Muscle of back (tissue), 11 donors: ENCODE data around the gene TOP1. TPM values are rescaled to one million over a fixed set of nuclear protein-coding genes. Genes with fewer than 3 reads are reported as not detected.
"Not testable (repeated sequence)": the region's sequence is repeated elsewhere in the genome, so short reads cannot be mapped to it uniquely, and the experiment has no call there.

Experiments used
- DNase-seq, 3 donors: peaks; one replicate each; pipeline versions ENCODE4 v3.0.0 to v3.0.0-alpha.2; 2013
- polyA plus RNA-seq, 10 donors: library from polyadenylated mRNA; unstranded; fragments of 120-200 nt; gene quantifications; one replicate each; pipeline ENCODE4 v1.2.1, GENCODE V29; 2013; ENCODE audit not compliant: insufficient read length in 10 of 10

Gene TOP1
- polyA plus RNA-seq, 10 donors: 49.4 to 70.1 (median 55.7) TPM

DNA sequence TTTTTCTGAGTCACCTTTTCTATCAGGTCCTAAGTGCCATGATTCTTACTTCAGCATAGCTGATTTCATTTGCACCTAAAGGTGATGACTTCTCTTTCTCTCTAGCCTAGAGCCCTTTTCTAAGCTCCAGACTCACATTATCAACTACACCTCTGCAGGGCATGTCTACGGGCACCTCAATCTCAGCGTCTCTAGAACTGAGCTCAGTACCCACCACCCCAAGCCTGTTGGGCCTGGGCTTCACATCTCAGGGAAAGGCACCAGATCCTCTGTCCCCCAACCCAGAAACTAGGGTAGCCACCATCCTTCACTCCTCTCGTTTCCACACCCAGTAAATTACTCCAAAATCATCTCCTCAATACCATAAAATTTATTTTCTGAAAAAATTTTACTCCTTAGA lies 98.1 kb downstream of the TOP1 start:
- DNase-seq: no peak

DNA sequence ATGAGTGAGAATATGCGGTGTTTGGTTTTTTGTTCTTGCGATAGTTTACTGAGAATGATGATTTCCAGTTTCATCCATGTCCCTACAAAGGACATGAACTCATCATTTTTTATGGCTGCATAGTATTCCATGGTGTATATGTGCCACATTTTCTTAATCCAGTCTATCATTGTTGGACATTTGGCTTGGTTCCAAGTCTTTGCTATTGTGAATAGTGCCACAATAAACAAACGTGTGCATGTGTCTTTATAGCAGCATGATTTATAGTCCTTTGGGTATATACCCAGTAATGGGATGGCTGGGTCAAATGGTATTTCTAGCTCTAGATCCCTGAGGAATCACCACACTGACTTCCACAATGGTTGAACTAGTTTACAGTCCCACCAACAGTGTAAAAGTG lies 99.7 kb downstream of the TOP1 start:
- DNase-seq: not testable (repeated sequence)

DNA sequence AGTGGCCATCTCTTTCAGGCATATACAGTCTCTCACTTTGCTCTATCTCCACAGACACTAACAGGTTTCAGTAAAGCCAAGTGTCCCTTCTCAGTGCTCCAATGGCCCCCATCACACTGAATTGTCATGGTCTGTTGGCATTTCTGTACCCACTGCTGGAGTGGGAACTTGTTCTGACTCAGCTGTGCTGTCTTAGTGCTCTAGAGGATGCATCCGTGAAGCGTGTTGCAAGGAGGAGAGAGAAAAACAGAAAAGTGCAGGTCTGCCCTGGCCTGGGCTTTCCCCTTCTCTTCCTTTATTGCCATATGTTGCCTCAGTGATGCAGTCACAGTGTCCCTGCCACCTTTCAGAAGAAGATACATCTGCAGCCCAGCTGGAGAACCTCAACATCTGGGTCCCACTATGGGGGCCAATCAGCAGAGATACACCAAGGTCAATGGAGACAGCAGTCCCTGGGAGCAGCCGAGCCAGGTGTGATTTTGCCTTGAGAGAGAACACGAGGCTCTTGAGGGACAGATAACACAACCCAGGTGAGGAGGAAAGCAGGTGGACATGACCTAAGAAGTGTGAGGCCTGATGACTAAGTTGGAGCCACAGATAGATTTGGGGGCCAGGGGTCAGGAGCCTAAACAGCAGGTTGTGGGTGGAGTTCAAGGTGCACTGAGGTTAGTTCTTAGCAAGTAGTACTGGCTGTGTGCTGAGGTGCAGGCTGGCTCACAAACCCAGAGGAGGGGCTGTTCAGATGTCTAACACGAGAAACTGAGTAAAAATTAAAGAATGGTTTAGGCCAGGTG lies 103.2 kb downstream of the TOP1 start:
- no peak for DNase-seq

DNA sequence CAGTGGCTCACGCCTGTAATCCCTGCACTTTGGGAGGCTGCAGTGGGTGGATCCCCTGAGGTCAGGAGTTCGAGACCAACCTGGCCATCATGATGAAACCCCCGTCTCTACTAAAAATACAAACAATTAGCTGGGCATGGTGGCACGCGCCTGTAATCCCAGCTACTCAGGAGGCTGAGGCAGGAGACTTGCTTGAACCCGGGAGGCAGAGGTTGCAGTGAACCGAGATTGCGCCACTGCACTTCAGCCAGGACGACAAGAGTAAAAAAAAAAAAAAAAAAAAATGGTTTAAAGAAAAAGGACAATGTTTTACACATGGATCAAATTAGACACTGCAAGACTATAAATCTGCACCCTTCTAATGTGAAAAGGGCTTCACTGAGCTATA lies 103.8 kb downstream of the TOP1 start:
- not testable (repeated sequence) for DNase-seq

DNA sequence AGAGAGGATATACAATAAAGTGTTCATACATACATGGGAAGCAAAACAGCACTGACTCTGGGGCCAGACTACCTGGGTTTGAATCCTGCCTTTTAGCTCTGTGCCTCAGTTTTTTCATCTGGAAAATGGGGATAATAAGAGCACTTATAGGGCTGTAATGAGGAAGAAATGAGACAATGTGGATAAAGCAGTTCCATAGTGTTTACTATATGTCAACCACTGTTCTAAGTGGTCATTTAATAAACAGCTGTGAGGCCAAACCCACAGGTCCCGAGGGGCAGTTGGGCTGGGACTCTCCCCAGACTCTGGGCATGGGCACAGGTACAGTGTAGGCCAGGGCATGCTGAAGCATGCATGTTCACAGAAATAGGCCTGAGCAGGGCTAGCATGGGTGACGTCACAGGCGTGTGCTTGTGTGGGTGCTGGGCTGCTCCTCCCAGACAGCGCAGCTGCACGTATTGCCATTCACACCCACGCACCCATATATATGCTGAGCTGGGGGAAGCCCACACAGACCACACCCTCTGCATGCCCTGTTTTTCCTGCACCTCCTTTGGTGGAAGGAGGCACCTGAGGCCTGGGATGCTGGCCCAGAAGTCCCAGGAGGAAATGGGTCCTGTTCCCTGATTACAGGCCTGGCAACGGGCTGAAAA lies 105.2 kb downstream of the TOP1 start:
- DNase-seq: no peak

DNA sequence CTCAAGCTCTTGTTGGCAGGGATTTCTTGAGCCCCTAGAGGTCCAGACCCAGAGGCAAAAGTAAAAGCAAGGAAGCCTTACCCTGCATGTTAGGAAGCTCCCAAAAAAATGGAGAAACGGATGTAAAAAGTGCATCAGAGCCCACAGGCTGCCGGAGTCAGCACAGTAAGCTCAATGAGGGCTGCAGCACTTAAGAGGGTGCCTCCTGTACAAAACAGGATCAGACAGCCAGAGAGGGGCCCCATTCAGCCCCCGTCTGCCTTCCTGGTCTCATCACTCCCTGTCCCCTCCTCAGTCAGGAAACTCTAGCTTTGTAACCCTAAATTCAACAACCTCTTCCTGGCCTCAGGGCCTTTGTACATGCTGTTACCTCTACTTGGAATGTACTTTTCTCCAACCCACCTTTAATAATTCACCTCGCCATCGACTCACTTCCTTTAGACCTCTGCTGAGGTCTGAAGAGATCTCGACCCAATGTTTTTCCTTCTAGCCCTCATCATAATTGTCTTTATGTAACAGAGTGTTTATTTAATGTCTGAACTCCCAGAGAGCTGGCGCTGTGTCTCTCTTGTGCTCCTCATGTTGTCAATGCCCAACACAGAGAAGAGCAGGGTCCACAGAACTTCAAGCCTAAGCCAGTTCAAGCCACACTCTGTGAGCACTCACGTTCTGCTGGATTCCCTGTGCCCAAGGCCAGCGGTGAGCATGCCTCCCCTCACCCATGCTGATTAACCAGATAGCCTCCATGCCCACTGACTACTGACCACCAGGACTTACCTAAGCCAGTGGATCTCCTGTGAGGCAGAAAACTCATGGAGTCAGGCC lies 106.0 kb downstream of the TOP1 start:
- DNase-seq: no peak

DNA sequence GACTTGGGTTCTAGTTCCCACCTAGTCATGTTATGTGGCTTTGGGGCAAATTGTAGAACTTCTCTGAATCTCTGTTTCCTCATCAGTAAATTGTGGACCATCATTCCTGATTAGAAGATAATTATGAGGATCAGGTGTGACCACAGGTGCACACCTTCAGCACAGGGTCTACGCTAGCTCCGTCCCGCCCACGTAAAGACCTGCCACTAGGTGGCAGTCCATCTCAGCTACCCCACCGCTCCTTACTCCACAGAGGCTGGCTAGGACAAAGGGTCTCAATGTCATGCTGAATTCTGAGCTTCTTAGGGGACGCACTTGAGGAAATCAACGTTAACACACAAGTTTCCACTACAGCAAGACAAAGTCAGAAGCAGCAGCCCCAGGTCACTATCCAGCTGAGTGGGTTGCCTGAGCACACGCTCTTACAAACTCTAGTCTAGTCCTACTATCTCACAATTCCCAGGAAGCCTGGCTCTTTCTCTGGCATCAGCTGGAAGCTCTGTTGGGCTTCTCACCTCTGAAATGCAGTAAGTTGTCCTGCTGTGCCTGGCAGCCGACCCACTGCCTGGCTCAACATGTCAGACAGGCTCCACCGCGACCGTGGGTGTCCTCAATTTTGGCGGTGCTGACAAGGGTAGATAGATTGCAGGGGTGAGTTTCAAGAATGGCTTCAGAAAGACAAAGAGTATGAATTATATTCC lies 106.7 kb downstream of the TOP1 start:
- DNase-seq: peak in 1 of 3 donors; percentile 32

DNA sequence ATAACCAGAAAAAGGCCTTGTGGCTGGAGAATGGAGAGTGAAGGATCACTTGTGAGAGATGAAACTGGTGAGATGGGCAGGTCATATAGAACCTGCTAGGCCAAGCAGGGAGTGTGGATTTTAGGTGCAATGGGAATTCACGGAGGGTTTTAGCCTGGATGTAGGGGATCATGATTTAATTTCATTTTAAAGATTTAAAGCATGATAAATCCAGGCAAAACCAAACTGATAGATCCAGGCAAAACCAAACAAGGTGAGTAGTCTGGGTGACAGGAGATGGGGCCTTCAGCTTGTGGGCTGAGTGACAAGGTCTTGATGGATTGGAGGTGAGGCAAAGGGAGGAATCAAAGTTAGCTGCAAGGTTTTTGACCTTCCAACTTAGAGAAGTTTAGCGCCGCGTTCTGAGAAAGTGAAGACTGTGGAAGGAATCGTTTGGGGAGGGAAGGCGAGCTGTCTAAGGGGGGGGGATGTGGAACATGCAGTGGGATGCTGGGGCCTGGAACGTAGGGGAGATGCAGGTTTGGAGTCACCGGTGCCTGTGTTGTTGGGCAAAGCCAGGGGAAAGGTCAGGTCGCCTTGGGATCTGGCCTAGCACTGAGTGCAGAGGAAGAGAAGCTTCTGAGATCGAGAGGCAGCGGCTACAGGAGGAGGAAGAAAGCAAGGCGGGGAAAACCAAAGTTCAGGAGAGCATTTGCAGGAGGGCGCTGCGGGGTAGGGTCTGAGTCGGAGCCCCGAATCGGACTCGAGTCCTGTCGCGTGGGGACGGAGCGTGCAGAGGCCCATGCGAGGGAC lies 107.5 kb downstream of the TOP1 start:
- no peak for DNase-seq

DNA sequence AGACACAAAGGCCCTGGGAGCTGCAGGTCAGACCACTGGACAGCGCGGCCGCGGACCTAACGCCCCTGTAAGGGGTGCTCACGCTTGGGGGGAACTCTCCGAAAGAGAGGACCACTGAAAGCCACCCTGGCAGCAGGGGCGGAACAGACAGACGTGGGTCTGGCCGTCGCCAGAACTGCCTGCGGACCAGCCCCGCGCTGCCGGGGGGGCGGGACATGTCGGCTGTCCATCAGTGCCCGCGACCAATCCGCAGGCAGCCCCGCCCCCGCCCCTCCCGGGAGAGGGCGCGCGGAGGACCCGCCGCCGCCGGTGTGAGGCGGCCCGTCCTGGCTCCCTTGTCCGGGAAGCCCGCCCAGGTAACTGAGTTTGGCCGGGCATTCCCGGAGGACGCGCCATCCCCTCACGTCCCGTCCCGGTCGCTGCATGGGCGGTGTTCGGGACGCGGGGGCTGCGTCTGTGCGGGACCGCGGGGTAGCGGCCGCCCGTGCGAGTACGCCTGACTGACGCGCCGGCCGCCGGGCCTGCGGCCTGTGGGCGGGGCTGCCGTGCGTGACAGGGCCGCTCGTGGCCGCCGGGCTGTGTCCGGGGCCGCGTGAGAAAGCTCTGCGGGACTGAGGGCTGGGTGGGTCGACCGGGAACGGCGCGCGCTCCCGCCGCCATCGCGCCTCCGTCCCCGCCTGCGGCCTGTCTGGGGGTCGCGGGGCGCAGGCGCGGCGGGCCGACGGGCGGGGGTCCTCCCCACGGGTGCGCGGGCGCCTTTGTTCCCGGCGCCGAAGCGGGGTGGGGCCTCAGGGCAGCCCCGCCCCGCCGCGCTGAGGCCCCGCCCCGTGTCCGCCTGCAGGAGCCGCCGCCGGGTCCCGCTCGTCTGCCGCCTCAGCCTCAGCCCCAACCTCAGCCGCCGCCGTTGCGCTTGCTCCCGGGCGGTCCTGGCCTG lies 108.3 kb downstream of the TOP1 start, which contains the start of gene PLCG1:
Gene PLCG1, plus strand, starts transcription at position 864 of the 934 bp plus-strand sequence. CDS start 99 bp downstream, outside the sequence.
- DNase-seq: peak; percentile 86 to 97 (median 92)

DNA sequence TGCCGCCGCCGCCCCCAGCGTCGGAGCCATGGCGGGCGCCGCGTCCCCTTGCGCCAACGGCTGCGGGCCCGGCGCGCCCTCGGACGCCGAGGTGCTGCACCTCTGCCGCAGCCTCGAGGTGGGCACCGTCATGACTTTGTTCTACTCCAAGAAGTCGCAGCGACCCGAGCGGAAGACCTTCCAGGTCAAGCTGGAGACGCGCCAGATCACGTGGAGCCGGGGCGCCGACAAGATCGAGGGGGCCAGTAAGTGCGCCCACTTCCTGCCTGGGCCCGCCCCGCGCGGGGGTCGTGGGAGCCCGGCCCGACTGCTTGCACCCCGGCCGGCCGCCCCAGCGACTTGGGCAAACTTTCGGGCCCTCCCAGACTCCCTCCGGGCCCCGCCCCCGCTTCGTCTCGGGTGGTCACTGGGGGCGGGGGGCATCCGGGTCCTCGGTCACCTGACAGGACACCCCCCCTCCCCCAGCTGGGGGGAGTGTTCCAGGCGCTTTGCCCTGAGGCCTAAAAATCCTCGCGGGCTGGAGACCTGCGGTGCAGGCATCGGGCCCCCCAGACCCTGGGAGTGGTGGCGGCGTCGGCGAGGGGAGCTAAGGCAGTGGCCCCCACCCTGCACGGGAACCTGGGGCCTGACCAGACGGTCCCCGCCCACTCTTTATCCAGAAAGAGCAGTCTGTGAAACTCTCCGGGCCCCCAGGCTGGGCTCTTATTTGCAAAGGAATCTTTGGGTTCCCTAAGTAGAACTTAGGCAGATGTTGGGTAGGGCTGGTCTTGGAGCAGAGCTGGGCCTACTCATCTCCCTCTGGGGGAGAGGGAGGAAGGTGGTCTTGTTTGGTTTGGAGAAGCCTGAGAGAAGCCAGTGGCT lies 109.2 kb downstream of the TOP1 start:
- peak; percentile 78 to 94 (median 87) for DNase-seq

DNA sequence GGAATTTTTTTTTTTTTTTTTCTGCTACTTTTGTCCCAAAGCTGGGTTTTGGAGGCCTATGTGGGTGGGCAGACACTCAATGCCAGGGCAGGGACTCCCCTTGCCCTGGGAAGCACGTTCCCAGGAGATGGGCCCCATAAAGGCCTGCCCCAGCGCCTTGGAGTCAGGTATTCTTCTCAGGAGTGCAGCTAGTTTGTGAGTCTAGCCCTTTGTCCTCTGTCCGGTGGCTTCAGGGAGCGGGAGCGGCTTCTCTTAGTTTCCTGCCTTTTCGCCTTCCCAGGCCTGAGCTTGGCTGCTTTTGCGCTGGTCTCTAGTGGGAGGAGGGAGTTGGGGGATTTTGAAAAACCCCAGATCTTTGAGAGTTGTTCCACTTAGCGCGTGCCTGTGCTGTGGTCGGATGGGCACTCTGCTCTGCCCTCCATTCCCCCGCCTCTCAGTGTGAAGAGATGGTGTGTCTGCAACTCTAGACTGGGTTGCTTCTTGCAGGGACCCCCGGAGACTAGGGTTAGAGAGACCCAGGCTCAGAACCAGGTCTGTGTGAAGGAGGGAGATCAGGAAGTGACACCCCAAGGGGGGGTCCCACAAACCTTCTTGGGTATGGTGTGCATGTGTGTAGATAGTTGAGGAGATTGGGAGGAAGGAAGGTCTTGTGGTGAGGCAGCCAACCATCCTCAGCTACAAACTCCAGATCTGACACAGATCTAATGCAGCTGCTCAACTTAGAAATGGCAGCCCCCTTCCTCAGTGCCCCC lies 110.0 kb downstream of the TOP1 start:
- peak in 1 of 3 donors; percentile 71 for DNase-seq

DNA sequence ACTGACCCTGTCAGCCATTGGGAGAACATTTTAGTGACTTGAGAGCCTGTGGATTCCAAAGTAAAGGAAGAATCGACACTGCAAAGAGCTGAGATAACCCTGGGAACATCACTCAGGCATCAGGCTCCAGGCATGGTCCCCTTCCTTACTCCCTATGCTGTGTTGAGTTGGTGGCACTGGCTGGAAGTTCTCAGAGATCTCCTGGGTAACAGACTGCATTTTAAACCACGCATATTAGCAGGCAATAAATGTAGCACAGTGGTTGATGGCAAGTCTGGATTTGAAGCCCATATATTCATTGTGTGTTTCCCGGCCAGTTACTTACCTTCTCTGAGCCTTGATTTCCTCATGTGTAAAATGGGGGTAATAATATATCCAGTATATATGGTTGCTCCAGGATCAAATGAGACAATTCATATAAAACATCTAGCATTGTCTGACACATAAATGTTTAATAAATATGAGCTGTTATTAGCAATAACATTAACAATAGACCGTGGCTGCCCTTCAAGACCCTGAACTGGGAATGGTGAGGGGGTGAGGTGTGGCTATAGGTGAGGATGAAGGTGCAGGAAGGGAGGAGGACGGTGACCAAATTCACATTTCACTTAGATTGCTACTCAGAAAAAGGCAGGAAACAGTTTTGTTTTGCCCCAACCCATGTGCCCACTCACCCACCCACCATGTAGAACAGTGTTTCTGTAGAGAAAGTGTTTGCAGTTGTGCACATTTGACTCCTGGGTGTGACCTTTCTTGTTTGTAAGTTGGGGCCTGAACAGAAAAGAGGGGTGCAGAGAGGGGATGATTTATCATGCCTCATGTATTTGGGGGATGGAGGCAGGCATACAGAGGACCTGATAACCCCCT lies 110.8 kb downstream of the TOP1 start:
- no peak for DNase-seq

DNA sequence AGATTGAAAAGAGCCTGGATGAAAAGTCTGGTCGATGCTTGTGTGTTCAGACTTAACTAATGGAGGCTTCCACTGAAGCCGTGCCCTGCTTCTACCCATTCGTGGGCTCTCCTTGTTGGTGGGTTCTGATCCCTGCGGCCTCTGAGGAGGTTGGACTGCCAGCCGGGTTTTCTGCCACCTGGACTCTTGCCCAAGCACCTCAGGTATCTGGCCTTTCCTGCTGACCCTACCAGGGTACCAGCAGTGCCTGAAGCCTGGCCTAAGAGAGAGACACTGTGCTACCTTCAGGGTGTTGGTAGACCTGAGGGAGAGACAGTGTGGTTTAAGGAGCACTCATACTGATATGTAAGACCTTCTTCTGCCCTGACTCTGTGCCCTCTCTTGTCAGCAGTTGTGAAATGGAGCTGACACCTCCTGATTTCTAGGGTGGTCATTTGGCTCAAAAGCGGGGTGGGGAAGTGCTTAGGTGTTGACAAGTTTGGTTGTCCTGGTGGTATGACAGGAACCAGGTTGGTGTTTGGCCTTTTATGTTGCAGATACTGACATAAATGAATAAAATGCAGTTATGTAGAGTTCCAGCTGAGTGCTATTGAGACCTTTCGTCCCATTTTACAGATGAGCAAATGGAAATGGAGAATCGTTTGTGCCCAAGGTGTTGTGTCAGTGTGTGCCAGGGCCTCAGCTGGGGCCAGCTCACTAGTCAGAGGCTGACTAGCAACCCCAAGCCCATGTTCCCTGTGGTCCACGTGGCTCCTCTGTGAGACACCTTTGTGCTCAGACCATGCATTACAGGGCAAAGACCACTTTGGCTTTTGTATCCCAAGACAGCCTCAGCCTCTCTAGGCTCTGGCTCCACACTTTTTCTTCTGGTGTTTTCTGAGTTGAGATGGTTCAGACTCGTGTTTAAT lies 111.9 kb downstream of the TOP1 start:
- DNase-seq: no peak

DNA sequence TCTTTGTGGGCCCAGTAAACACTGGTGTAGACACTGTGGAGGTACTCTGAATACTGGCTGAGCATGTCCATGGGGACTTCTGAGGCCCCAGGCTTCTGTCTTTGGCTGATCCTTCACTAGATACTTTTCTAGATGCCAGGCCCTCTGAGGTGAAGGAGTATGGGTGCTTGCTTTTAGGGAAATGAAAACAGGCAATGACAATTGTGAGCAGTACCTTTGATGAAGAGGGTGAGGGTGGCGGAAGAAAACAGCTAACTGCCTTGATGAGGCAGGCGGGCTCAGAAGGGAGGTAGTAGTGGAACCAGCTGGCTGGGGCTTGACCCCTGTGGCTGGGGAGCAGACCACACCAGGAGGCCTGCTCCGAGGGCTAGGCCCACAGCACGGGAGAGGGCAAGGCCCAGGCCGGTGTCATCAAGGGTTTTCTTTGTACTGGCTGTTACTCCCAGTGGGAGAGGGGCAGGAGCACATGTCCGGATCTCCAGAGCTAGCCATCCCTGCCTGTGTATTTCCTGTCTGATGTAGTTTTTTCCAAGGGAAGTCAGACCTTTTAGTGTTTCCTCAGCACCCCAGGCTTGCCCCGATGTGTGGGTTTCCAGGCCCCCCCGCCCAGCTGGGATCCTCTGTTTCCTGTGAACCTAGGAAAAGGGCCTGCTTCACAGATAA lies 112.7 kb downstream of the TOP1 start:
- DNase-seq: peak in 1 of 3 donors; percentile 49

DNA sequence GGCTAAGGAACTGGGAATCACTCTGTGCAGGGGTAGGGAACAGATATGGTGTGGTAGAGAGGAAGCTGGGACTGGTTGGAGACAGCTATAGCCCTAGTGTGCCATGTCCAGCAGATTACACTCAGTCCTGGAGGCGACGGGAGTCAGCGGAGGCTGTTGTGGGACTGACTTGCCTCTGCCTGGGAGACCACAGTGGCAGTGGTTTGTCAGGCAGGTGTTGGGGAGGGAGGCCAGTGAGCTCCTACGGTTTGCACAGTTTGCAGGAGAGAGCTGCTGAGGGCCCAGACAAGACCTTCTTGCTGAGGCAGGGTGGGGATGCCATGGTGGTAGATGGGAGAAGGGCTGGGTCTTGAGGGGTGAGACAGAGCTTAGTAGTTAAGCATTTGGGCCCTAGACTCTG lies 113.6 kb downstream of the TOP1 start:
- no peak for DNase-seq
